ENCODE measurements around the gene GTPBP4. TPM values are rescaled to one million over a fixed set of nuclear protein-coding genes. Genes with fewer than 3 reads are reported as not detected.
A peak's percentile ranks its signal among the peaks of the same experiment; 100 is the strongest.

The GTPBP4 gene
- polyA plus RNA-seq, 2 of the 4 experiments (the other 2 are of a cell fraction): 67.8 to 104 TPM

GRCh38 chr10:953836-954235 lies 34.4 kb upstream of the GTPBP4 start (continued):
- TF ChIP-seq, protein P1, sequence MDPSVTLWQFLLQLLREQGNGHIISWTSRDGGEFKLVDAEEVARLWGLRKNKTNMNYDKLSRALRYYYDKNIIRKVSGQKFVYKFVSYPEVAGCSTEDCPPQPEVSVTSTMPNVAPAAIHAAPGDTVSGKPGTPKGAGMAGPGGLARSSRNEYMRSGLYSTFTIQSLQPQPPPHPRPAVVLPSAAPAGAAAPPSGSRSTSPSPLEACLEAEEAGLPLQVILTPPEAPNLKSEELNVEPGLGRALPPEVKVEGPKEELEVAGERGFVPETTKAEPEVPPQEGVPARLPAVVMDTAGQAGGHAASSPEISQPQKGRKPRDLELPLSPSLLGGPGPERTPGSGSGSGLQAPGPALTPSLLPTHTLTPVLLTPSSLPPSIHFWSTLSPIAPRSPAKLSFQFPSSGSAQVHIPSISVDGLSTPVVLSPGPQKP (IDR thresholded peaks at IDR 0.05; ENCODE audit: low read depth, low read length): no peak
- TF ChIP-seq RCOR1 (IDR thresholded peaks at IDR 0.05; ENCODE audit: low read depth, low read length) (no peak), REST (IDR thresholded peaks at IDR 0.05) (no peak), CBX2 (IDR thresholded peaks at IDR 0.05; ENCODE audit: borderline replicate concordance, low read depth) (no peak), HOXA7 (CRISPR knock-in tag; IDR thresholded peaks at IDR 0.05) (no peak), CEBPB (IDR thresholded peaks at IDR 0.05) (no peak), NR3C1 (IDR thresholded peaks at IDR 0.05) (no peak)

DNA sequence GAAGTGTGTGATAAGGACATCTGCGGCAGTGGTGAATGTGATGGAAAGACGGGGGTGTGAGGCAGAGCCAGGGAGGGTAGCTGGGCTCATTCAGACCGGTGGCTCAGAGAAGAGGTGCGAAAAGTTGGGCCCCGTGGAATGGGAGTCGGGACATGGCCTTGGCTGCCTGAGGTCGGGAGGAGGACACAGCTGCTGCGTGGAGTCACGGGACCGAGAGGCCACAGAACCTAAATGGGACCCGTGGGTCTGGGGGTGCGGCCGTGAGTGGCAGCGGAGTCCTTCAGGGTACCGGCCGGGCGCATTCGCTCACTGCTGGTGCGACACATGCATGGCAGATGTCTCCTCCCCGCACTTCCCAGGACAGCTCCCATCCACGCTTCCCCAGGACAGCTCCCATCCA lies 33.8 kb upstream of the GTPBP4 start:
- ATAC-seq (no peak; a peak in 1 of 6 replicates), FAIRE-seq (no peak), DNase-seq (ENCODE audit: low read depth in 1 of 2, low spot score in 1 of 2) (no peak)
- POLR2A ChIA-PET: interaction anchor here (1.0 kb wide), 1 partner anchor 12 kb away, joined by 3 read pairs; no protein-coding TSS in a partner anchor
- 58% methylated on average over 21 of the region's 21 CpGs for WGBS (ENCODE audit: missing lambda C conversion rate)
- CTCF ChIA-PET: interaction anchor here (1.3 kb wide), 1 partner anchor 16 kb away, joined by 3 read pairs; no protein-coding TSS in a partner anchor
- H3K4me1 ChIP-seq: no peaks in the 10 kb centered on the region
- TF ChIP-seq JUN (IDR thresholded peaks at IDR 0.05): no peak
- no peak for TF ChIP-seq NFE2L2 (conservative IDR thresholded peaks at IDR 0.05; ENCODE audit: low read length)
- no peak for TF ChIP-seq USF2 (IDR thresholded peaks at IDR 0.05)
- no peak for TF ChIP-seq RCOR1 (IDR thresholded peaks at IDR 0.05; ENCODE audit: low read depth, low read length)
- no peak for TF ChIP-seq CHD4 (IDR thresholded peaks at IDR 0.05; ENCODE audit: borderline replicate concordance)
- TF ChIP-seq E2F6 (IDR thresholded peaks at IDR 0.05; ENCODE audit: borderline replicate concordance, low read depth): no peak
- TF ChIP-seq FOSL2 (IDR thresholded peaks at IDR 0.05): no peak
- no peak for TF ChIP-seq FOSL2 (CRISPR knock-in tag; IDR thresholded peaks at IDR 0.05)
- no peak overlapping the region for H3K4me2 ChIP-seq
- H3K27ac ChIP-seq: no peak overlapping the region
- no peaks in the 10 kb centered on the region for H3K9me3 ChIP-seq
- no peak overlapping the region for H3K4me3 ChIP-seq

GRCh38 chr10:955127-955819 lies 33.0 kb upstream of the GTPBP4 start:
- CTCF ChIA-PET: interaction anchor here (1.3 kb wide), 1 partner anchor 15 kb away, joined by 3 read pairs; no protein-coding TSS in a partner anchor
- FAIRE-seq: no peak

More at GRCh38 chr10:955127-955819, 33.0 kb upstream of the GTPBP4 start:
- Histone ChIP-seq H3K27ac (no peak overlapping the region), H3K4me2 (no peak overlapping the region), H3K9me3 (no peaks in the 10 kb centered on the region), H3K4me1 (no peaks in the 10 kb centered on the region), H3K4me3 (no peak overlapping the region)
- POLR2A ChIA-PET: interaction anchor here (1.0 kb wide), 1 partner anchor 13 kb away, joined by 3 read pairs; no protein-coding TSS in a partner anchor
- no peak for DNase-seq (ENCODE audit: low read depth in 1 of 2, low spot score in 1 of 2)
- peak; percentile 44 to 46; a peak in 5 of 6 replicates for ATAC-seq
- 34% methylated on average over 13 of the region's 13 CpGs for WGBS (ENCODE audit: missing lambda C conversion rate)
- no peak for TF ChIP-seq HOXB5 (CRISPR knock-in tag; IDR thresholded peaks at IDR 0.05)
- no peak for TF ChIP-seq CEBPB (IDR thresholded peaks at IDR 0.05)
- TF ChIP-seq EHF (CRISPR knock-in tag; IDR thresholded peaks at IDR 0.05): no peak
- TF ChIP-seq HDAC2 (IDR thresholded peaks at IDR 0.05): no peak
- no peak for TF ChIP-seq ZFP36 (IDR thresholded peaks at IDR 0.05; ENCODE audit: borderline replicate concordance, partially characterized antibody)
- TF ChIP-seq ZSCAN20 (CRISPR knock-in tag; IDR thresholded peaks at IDR 0.05): no peak
